SK-N-SH (cell line): ENCODE measurements around the gene ALDH4A1. TPM values are rescaled to one million over a fixed set of nuclear protein-coding genes. Genes with fewer than 3 reads are reported as not detected.

Experiments
- CTCF ChIA-PET: fragments of 300-600, 350-600 bp; formaldehyde crosslinking; extraction: SDS; loops from one replicate; lab custom pipeline; 2021; lab: Yijun Ruan, JAX
- POLR2A ChIA-PET: fragments of 350-600 bp; sonication (Branson Sonifier 250); formaldehyde crosslinking; extraction: SDS; loops from one replicate; lab custom pipeline; 2020; ENCODE audit warnings: antibody characterized with exemption, inconsistent platforms; lab: Yijun Ruan, JAX
- DNase-seq: peaks from one replicate; pipeline ENCODE4 v3.0.0; 2012
- H2AFZ ChIP-seq: fragments of 200-600 bp; sonication (generic); 2 replicates; pipeline ENCODE4 v1.8.1; 2016; ENCODE audit warnings: antibody characterized with exemption, mild to moderate bottlenecking, low read depth
- H3F3A ChIP-seq: fragments of 200-600 bp; sonication (generic); replicated peaks from 2 replicates; pipeline ENCODE3; 2016; ENCODE audit warnings: antibody characterized with exemption, mild to moderate bottlenecking; ENCODE audit not compliant: insufficient read depth
- H3K27ac ChIP-seq, 2 experiments: fragments of 200-500 bp in 1 of 2; fragments of 200-600 bp in 1 of 2; sonication (Bioruptor generic) in 1 of 2; sonication (generic), shearing (Covaris generic) in 1 of 2; 2 replicates each; pipeline versions ENCODE4 v1.5.1 to v1.6.1; 2014 to 2016; ENCODE audit warnings: low read depth in 2 of 2, inconsistent platforms in 1 of 2, low read length in 1 of 2, mild to moderate bottlenecking in 1 of 2, mixed read lengths in 1 of 2
- H3K27me3 ChIP-seq: fragments of 200-600 bp; sonication (generic), shearing (Covaris generic); 2 replicates; pipeline ENCODE4 v1.6.1; 2016; ENCODE audit warnings: mixed run types; ENCODE audit not compliant: insufficient read depth
- H3K36me3 ChIP-seq, 2 experiments: fragments of 200-500 bp in 1 of 2; fragments of 200-600 bp in 1 of 2; sonication (Bioruptor generic) in 1 of 2; sonication (generic) in 1 of 2; replicated peaks in 1 of 2; 2 replicates each; pipeline versions ENCODE3 to v1.5.1; 2014 to 2016; ENCODE audit warnings: low read length in 1 of 2, mild to moderate bottlenecking in 1 of 2; ENCODE audit not compliant: insufficient read depth in 2 of 2, control insufficient read depth in 1 of 2
- H3K4me1 ChIP-seq, 2 experiments: fragments of 200-500 bp in 1 of 2; fragments of 200-600 bp in 1 of 2; sonication (Bioruptor generic) in 1 of 2; sonication (generic), shearing (Covaris generic) in 1 of 2; 2 replicates each; pipeline versions ENCODE4 v1.5.1 to v1.6.1; 2014 to 2016; ENCODE audit warnings: low read depth in 1 of 2, low read length in 1 of 2, mixed run types in 1 of 2; ENCODE audit not compliant: insufficient read depth in 2 of 2, control insufficient read depth in 1 of 2
- H3K4me2 ChIP-seq: fragments of 200-600 bp; sonication (generic), shearing (Covaris generic); 2 replicates; pipeline ENCODE4 v1.6.1; 2017; ENCODE audit warnings: mixed run types
- H3K4me3 ChIP-seq, 2 experiments: fragments of 200-500 bp in 1 of 2; fragments of 200-600 bp in 1 of 2; sonication (Bioruptor generic) in 1 of 2; sonication (generic), shearing (Covaris generic) in 1 of 2; 2 replicates each; pipeline versions ENCODE4 v1.5.1 to v1.8.1; 2014 to 2016; ENCODE audit warnings: low read depth in 2 of 2, inconsistent platforms in 1 of 2, low read length in 1 of 2, mild to moderate bottlenecking in 1 of 2, mixed read lengths in 1 of 2, moderate library complexity in 1 of 2
- H3K79me2 ChIP-seq: fragments of 200-600 bp; sonication (generic); 2 replicates; pipeline ENCODE4 v1.8.1; 2017; ENCODE audit warnings: mild to moderate bottlenecking; ENCODE audit not compliant: insufficient read depth
- H3K9ac ChIP-seq: fragments of 200-600 bp; sonication (generic); 2 replicates; pipeline ENCODE4 v1.6.1; 2017; ENCODE audit warnings: mixed run types
- H3K9me2 ChIP-seq: fragments of 200-600 bp; sonication (generic); 2 replicates; pipeline ENCODE4 v1.6.1; 2017; ENCODE audit warnings: mixed run types
- H3K9me3 ChIP-seq: fragments of 200-600 bp; sonication (generic); 2 replicates; pipeline ENCODE4 v1.6.1; 2017; ENCODE audit warnings: mixed run types, mild to moderate bottlenecking, moderate library complexity
- H4K20me1 ChIP-seq: fragments of 200-600 bp; sonication (generic); 2 replicates; pipeline ENCODE4 v1.6.1; 2017; ENCODE audit warnings: mild to moderate bottlenecking, mixed run types; ENCODE audit not compliant: insufficient read depth
- CTCF ChIP-seq: fragments of 200-600 bp; sonication (generic); IDR thresholded peaks from 2 replicates; pipeline ENCODE4 v1.6.1; 2017; ENCODE audit warnings: antibody characterized with exemption, mild to moderate bottlenecking, moderate library complexity
- EP300 ChIP-seq, 2 experiments: IDR thresholded peaks; 2 replicates each; pipeline versions ENCODE4 v1.4.0 to v1.6.1; 2012; ENCODE audit warnings: borderline replicate concordance in 1 of 2, low read depth in 1 of 2, low read length in 1 of 2
- EZH2phosphoT487 ChIP-seq: fragments of 200-600 bp; sonication (generic); IDR thresholded peaks from 2 replicates; pipeline ENCODE4 v1.6.1; 2017; ENCODE audit warnings: low read depth, mixed run types, mild to moderate bottlenecking, antibody characterized with exemption, moderate library complexity, borderline replicate concordance
- FOSL2 ChIP-seq: IDR thresholded peaks from 2 replicates; pipeline ENCODE4 v1.4.0; 2012; ENCODE audit warnings: low read depth, mild to moderate bottlenecking, moderate library complexity, borderline replicate concordance
- GABPA ChIP-seq: IDR thresholded peaks from 2 replicates; pipeline ENCODE4 v1.4.0; 2012; ENCODE audit warnings: low read depth, mild to moderate bottlenecking
- IRF3 ChIP-seq: fragments of 150-350 bp; IDR thresholded peaks from 2 replicates; pipeline ENCODE4 v1.6.1; 2016; ENCODE audit warnings: mild to moderate bottlenecking, low read depth, low read length
- JUND ChIP-seq: IDR thresholded peaks from 2 replicates; pipeline ENCODE4 v1.4.0; 2012
- MAX ChIP-seq: IDR thresholded peaks from 2 replicates; pipeline ENCODE4 v1.4.0; 2012; ENCODE audit warnings: low read depth
- MEF2A ChIP-seq: IDR thresholded peaks from 2 replicates; pipeline ENCODE4 v1.4.0; 2012; ENCODE audit warnings: low read depth, borderline replicate concordance
- MXI1 ChIP-seq: IDR thresholded peaks from 2 replicates; pipeline ENCODE4 v1.6.1; 2012; ENCODE audit warnings: mild to moderate bottlenecking, low read depth, low read length, improper control_type of control experiment
- NFIC ChIP-seq: IDR thresholded peaks from 2 replicates; pipeline ENCODE4 v1.4.0; 2012; ENCODE audit warnings: borderline replicate concordance
- NRF1 ChIP-seq: IDR thresholded peaks from 2 replicates; pipeline ENCODE4 v1.6.1; 2012; ENCODE audit warnings: low read depth, mild to moderate bottlenecking, low read length
- RAD21 ChIP-seq: IDR thresholded peaks from 2 replicates; pipeline ENCODE4 v1.6.1; 2012; ENCODE audit warnings: mild to moderate bottlenecking, low read length
- RCOR1 ChIP-seq: fragments of 150-350 bp; IDR thresholded peaks from 2 replicates; pipeline ENCODE4 v1.6.1; 2017; ENCODE audit warnings: antibody characterized with exemption, low read length
- REST ChIP-seq: IDR thresholded peaks from 2 replicates; pipeline ENCODE4 v1.6.1; 2012; ENCODE audit warnings: mild to moderate bottlenecking, low read depth, low read length, moderate library complexity
- RFX5 ChIP-seq: IDR thresholded peaks from 2 replicates; pipeline ENCODE4 v1.6.1; 2012; ENCODE audit warnings: mild to moderate bottlenecking, improper control_type of control experiment, low read length
- RXRA ChIP-seq: IDR thresholded peaks from 2 replicates; pipeline ENCODE4 v1.4.0; 2012; ENCODE audit warnings: low read depth, mild to moderate bottlenecking, borderline replicate concordance
- SMC3 ChIP-seq: IDR thresholded peaks from 2 replicates; pipeline ENCODE4 v1.6.1; 2012; ENCODE audit warnings: low read depth, low read length, improper control_type of control experiment
- TAF1 ChIP-seq: IDR thresholded peaks from 2 replicates; pipeline ENCODE4 v1.6.1; 2012; ENCODE audit warnings: low read depth, mild to moderate bottlenecking, low read length, moderate library complexity, borderline replicate concordance
- USF2 ChIP-seq: fragments of 150-350 bp; IDR thresholded peaks from 2 replicates; pipeline ENCODE4 v1.6.1; 2017; ENCODE audit warnings: antibody characterized with exemption, low read length, low read depth, borderline replicate concordance
- WGBS: methylation state at CpG from one replicate; pipeline ENCODE4 v1.1.6; 2017; ENCODE audit warnings: low lambda C conversion rate; 5-methylcytosine and 5-hydroxymethylcytosine counted together
- polyA plus RNA-seq, 3 experiments: library from polyadenylated mRNA; depleted of rRNA; stranded (reverse); fragments of >200 nt; gene quantifications; 2 replicates each; pipeline ENCODE4 v1.2.3, GENCODE V29; 2012

ALDH4A1 gene
- polyA plus RNA-seq, 1 of the 3 experiments (the other 2 are of a cell fraction) = 18.5 TPM

- no peak for TF ChIP-seq IRF3
- TF ChIP-seq EZH2phosphoT487 = no peak
- TF ChIP-seq MEF2A = no peak
- TF ChIP-seq NFIC = 0 out of 2 replicates have a peak, but pooled peaks have one; percentile 22
- TF ChIP-seq RXRA = no peak
- TF ChIP-seq EP300 (IDR thresholded peaks at IDR 0.05; ENCODE audit: borderline replicate concordance in 1 of 2, low read depth in 1 of 2, low read length in 1 of 2) = peak in 1 of 2 experiments; percentile 92; a peak in 2 of 4 replicates
- no peak for TF ChIP-seq TAF1
- peak; percentile 94 for TF ChIP-seq RCOR1
- no peak for TF ChIP-seq FOSL2
Measured at GRCh38 chr1:18830596-18830995, 71.8 kb downstream of the ALDH4A1 start (continued).

GRCh38 chr1:18829671-18830070, 72.7 kb downstream of the ALDH4A1 start:
- no peak for DNase-seq
- Histone ChIP-seq H3K36me3 (no peaks in the 10 kb centered on the region), H3K4me2 (no peak overlapping the region), H3K27me3 (no peaks in the 10 kb centered on the region; the same call in 1 of the 2 replicates), H3K27ac (no peak overlapping the region), H3K9ac (no peak overlapping the region), H3F3A (no peaks in the 10 kb centered on the region), H3K4me1 (peaks cover 0 to 19% of the 10 kb centered on the region in 2 experiments; a peak in 1 of 4 replicates), H3K79me2 (no peaks in the 10 kb centered on the region), H3K4me3 (no peak overlapping the region), H4K20me1 (no peaks in the 10 kb centered on the region), H2AFZ (no peak overlapping the region), H3K9me3 (no peaks in the 10 kb centered on the region), H3K9me2 (no peaks in the 10 kb centered on the region)
- POLR2A ChIA-PET = interaction anchor here (1.2 to 1.5 kb wide), 2 partner anchors 13 to 105 kb away, joined by 3 read pairs; no protein-coding TSS in a partner anchor
- 29% methylated on average over 1 of the region's 1 CpG for WGBS
- CTCF ChIA-PET = interaction anchor here (1.0 to 5.5 kb wide), 7 partner anchors 8 to 232 kb away, joined by 3 to 41 read pairs (median 4); no protein-coding TSS in a partner anchor
- TF ChIP-seq MAX = no peak
- TF ChIP-seq REST = no peak
- TF ChIP-seq SMC3 = no peak
- no peak for TF ChIP-seq USF2
- TF ChIP-seq MXI1 = no peak
- no peak for TF ChIP-seq EP300 (IDR thresholded peaks at IDR 0.05; ENCODE audit: borderline replicate concordance in 1 of 2, low read depth in 1 of 2, low read length in 1 of 2)
- no peak for TF ChIP-seq CTCF
- no peak for TF ChIP-seq EZH2phosphoT487
- no peak for TF ChIP-seq IRF3
- no peak for TF ChIP-seq RFX5
- no peak for TF ChIP-seq RAD21
- TF ChIP-seq JUND = no peak
- TF ChIP-seq NRF1 = no peak
- no peak for TF ChIP-seq GABPA
- no peak for TF ChIP-seq NFIC
